Activated naive CD4-positive, alpha-beta T cell treated with anti-CD3 and anti-CD28 coated beads, Interleukin-2, amount 50 U/mL, for 72 hours (primary cell): ENCODE results near the gene CHRM2. TPM values are rescaled to one million over a fixed set of nuclear protein-coding genes. Genes with fewer than 3 reads are reported as not detected.

Experiments
- ATAC-seq, 2 donors: fragments of 150-1000 bp; cut with Tn5 transposase; 2 replicates each; pipeline ENCODE4 v1.10.0; 2021; ENCODE audit warnings: mild to moderate bottlenecking in 2 of 2, moderate library complexity in 2 of 2
- DNase-seq, 2 donors: peaks; one replicate each; pipeline ENCODE4 v3.0.0; 2021 to 2022; ENCODE audit warnings: low spot score in 2 of 2
- H3K27ac Mint-ChIP-seq, 2 donors: one replicate each; pipeline ENCODE4 v1.8.0; 2022; ENCODE audit warnings: mild to moderate bottlenecking in 2 of 2, mixed read lengths in 2 of 2
- H3K36me3 Mint-ChIP-seq, 2 donors: one replicate each; pipeline ENCODE4 v1.8.0; 2022; ENCODE audit warnings: mixed read lengths in 2 of 2
- H3K9me3 Mint-ChIP-seq, 2 donors: one replicate each; pipeline ENCODE4 v1.8.0; 2022; ENCODE audit warnings: mixed read lengths in 2 of 2
- total RNA-seq, 2 donors: library from RNA; stranded (reverse); gene quantifications; one replicate each; pipeline ENCODE4 v1.2.3, GENCODE V29; 2022

CHRM2 gene
- total RNA-seq, 2 donors from 2014 or later, result not detected

DNA sequence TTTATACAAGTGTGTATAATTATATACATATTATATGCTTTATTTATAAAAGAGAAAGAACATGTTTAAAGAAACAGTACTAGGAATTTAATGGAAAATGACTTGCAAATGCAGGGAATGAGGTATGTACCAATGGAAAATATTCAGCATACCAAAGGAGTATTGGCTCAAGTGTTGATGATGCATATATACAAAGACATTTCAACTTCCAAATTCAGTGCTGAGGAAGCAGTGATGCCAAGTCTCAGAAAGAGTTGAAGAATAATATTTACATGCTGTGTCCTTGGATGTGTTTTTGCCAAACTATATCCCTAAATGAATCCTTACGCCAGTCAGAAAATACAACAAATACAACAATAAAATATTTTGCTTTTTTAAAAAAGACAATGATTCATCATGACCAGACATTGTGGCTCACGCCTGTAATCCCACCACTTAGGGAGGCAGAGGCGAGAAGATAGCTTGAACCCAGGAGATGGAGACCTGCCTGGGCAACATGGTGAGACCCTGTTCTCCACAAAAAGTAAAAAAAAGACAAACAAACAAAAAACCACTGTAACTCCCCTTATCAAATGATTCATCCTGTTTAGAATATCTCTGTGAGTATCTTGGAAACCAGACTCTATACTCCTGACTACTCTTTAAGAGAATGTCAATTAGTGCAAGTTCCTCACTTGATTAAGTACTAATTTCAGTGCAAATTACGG, 157.2 kb downstream of the CHRM2 start:
- Mint-ChIP-seq H3K36me3 (no peaks in the 10 kb centered on the region), H3K9me3 (peaks cover 9 to 10% of the 10 kb centered on the region in 2 donors), H3K27ac (no peak overlapping the region)
- DNase-seq (no peak), ATAC-seq (no peak)

DNA sequence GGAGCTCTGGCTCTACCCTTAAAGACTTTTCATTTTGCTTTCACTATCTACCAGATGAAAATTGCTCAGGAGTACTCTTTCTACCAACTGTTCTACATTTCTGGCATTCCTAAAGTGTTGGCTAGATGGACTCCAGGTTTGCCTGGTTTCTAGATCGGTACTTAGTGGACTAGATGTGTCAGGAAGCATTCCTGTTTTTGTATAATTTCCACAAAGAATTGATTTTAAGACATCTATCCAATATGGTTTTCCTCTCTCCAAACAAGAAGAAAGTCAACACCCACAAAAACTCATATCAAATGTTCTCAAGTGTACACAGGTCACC, 157.7 kb downstream of the CHRM2 start:
- ATAC-seq (no peak), DNase-seq (no peak)
- H3K9me3 Mint-ChIP-seq, result peaks cover 9 to 10% of the 10 kb centered on the region in 2 donors
- no peaks in the 10 kb centered on the region for H3K36me3 Mint-ChIP-seq
- H3K27ac Mint-ChIP-seq, result no peak overlapping the region

DNA sequence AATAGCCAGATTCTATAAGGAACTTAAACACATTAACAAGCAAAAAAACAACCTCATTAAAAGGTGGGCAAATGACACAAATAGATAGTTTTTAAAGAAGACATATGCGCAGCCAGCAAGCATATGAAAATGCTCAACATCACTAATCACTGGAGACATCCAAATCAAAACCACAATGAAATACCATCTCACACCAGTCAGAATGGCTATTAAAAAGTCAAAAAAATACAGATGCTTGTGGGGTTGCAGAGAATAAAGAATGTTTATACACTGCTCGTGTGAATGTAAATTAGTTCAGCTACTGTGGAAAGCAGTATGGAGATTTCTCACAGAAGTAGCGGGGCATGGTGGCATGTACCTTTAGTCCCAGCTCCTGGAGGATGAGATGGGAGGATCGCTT, 164.0 kb downstream of the CHRM2 start:
- ATAC-seq (no peak), DNase-seq (no peak)
- Mint-ChIP-seq H3K36me3 (no peaks in the 10 kb centered on the region), H3K9me3 (peaks cover 1 to 4% of the 10 kb centered on the region in 2 donors), H3K27ac (no peak overlapping the region)

DNA sequence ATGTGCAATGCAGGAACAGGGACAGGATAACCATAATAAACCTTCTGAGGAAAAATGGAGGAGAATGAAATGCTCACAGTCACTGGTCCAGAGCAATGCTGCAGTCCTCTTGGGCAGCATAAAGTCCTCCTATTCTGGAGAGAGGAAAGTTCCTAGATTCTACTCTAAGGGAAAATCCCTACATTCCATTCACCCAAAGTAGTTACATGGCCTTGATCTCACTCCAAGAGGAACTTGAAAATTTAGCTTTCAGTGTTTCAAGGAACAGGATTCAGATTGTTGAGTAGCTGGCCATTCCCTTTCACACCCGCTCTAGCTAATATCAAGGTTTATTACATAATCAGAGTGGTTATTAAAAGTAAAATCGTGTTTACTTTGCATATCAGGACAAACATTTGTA, 168.3 kb downstream of the CHRM2 start:
- H3K36me3 Mint-ChIP-seq, result no peaks in the 10 kb centered on the region
- peaks cover 0 to 3% of the 10 kb centered on the region in 2 donors for H3K9me3 Mint-ChIP-seq
- ATAC-seq (no peak), DNase-seq (no peak)
- no peak overlapping the region for H3K27ac Mint-ChIP-seq

DNA sequence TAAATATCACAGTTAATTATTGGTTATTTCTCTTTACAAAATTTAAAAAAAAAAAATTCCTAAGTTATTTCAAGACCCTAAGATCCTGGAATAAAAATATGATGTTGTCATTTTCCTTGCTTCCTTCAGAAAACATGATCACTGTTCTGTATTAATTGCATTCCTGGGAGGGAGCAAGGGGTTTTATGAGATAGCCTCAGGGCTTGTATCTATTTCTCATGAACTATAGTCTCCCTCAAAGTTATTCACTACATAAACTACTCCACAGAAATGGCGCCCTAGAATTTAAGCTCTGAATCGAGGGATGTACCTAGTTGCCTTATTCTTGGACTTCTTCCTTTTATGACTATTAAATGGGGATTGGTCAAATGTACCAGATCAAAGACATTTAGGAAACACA, 170.3 kb downstream of the CHRM2 start:
- Mint-ChIP-seq H3K27ac (no peak overlapping the region), H3K9me3 (peaks cover 9 to 10% of the 10 kb centered on the region in 2 donors)
- ATAC-seq, result no peak

DNA sequence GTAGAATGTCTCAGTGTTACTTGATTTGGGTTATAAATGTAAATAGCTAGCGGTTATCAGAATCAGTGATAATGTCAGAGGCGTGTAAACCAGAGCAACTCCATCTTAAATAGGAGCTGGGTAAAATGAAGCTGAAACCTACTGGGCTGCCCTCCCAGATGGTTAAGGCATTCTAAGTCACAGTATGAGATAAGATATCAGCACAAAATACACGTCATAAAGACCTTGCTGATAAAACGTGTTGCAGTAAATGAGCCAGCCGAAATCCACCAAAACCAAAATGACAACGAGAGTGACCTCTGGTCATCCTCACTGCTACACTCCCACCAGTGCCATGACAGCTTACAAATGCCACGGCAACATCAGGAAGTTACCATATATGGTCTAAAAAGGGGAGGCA, 172.3 kb downstream of the CHRM2 start:
- ATAC-seq (no peak), DNase-seq (no peak)
- Mint-ChIP-seq H3K27ac (no peak overlapping the region), H3K36me3 (no peaks in the 10 kb centered on the region), H3K9me3 (peaks cover 9 to 16% of the 10 kb centered on the region in 2 donors)

More for the DNA sequence above, 170.3 kb downstream of the CHRM2 start:
- H3K36me3 Mint-ChIP-seq, result no peaks in the 10 kb centered on the region
- DNase-seq, result no peak

DNA sequence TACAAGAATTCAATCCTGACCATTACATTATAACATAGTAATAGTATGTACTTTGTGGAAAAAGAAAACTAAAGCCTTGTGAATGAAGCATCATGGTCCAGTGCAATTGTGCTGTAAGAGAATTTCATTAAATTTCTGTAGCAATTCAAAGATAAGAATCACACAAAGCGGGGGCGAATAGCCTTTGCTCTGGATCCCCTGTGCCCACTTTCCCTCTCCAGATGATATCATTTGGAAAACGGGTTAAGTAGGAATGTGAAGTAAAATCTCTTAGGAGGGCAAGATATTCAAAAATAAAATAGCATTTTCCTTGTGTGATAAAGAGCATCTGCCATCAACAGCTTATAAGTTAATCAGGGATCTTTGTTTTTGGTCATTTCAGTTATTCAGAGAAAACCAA, 177.1 kb downstream of the CHRM2 start:
- Mint-ChIP-seq H3K36me3 (no peaks in the 10 kb centered on the region), H3K9me3 (peaks cover 13 to 28% of the 10 kb centered on the region in 2 donors), H3K27ac (no peak overlapping the region)
- DNase-seq (no peak), ATAC-seq (no peak)

DNA sequence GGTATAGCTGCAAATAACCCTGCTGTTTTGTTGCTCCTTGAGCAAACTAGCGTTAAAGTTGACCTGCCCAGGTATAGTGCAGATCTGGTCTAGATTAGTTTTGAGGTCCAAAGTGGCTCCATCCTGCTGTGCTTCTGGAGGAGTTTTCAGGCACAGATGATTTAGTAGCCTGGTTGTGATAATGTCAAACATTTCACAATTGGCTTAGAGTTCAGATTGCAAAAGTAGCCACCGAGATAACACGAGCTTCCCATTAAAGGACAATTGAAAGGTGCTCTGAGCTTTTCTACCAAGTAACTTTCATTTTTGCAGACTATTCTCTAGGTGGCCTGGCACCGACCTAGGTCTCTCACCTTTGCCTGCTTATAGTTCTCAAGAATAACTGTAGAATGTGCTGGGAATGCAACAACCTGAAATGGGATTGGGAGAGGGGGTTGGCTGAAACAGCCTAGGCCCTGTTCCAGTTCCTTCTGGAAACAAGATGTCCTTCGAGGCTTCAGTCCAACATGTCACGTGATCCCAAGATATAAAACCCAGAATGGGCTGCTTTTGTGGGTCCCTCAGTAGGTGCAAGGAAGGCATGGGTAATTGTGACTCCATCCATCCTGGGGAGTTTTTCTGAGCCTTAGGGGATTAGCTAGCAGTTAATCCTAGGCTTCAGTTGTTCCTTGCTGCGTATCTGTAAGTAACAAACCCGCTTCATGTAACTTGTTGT, 201.0 kb downstream of the CHRM2 start:
- Mint-ChIP-seq H3K36me3 (no peaks in the 10 kb centered on the region), H3K27ac (no peak overlapping the region), H3K9me3 (peaks cover 4 to 9% of the 10 kb centered on the region in 2 donors)
- ATAC-seq, result no peak
- no peak for DNase-seq
